Mucosa of rectum (tissue), 2 donors: ENCODE data around the gene TMEM63C.

Experiments used
- H3K27ac ChIP-seq, 2 donors: one replicate each; pipeline ENCODE4 v1.7.0; 2013; ENCODE audit warnings: inconsistent platforms in 2 of 2, low read depth in 2 of 2, low read length in 2 of 2
- H3K27me3 ChIP-seq, 2 donors: one replicate each; pipeline ENCODE4 v1.7.0; 2013; ENCODE audit warnings: low read length in 2 of 2; ENCODE audit not compliant: control insufficient read depth in 2 of 2, insufficient read depth in 2 of 2
- H3K36me3 ChIP-seq, 2 donors: one replicate each; pipeline ENCODE4 v1.7.0; 2013; ENCODE audit warnings: low read length in 2 of 2; ENCODE audit not compliant: control insufficient read depth in 2 of 2, insufficient read depth in 2 of 2
- H3K4me1 ChIP-seq, 2 donors: one replicate each; pipeline ENCODE4 v1.7.0; 2013; ENCODE audit warnings: low read length in 2 of 2, mild to moderate bottlenecking in 1 of 2; ENCODE audit not compliant: control insufficient read depth in 2 of 2, insufficient read depth in 2 of 2
- H3K4me3 ChIP-seq, 2 donors: one replicate each; pipeline ENCODE4 v1.7.0; 2013; ENCODE audit warnings: low read length in 2 of 2
- H3K9ac ChIP-seq, 2 donors: one replicate each; pipeline ENCODE4 v1.7.0; 2013; ENCODE audit warnings: low read length in 2 of 2, low read depth in 1 of 2, mild to moderate bottlenecking in 1 of 2
- H3K9me3 ChIP-seq, 2 donors: one replicate each; pipeline ENCODE4 v1.7.0; 2013; ENCODE audit warnings: low read length in 2 of 2; ENCODE audit not compliant: control insufficient read depth in 2 of 2
- donor health status: healthy.
- donor health status: Normal muscosa, but diverticular disease.

TMEM63C gene

GRCh38 chr14:77143071-77143470 lies 38.5 kb upstream of the TMEM63C start:
- Histone ChIP-seq H3K9ac (no peak overlapping the region), H3K27me3 (peaks cover 43 to 67% of the 10 kb centered on the region in 2 donors), H3K4me1 (no peaks in the 10 kb centered on the region), H3K36me3 (no peaks in the 10 kb centered on the region), H3K27ac (no peak overlapping the region), H3K9me3 (no peaks in the 10 kb centered on the region), H3K4me3 (no peak overlapping the region)

DNA sequence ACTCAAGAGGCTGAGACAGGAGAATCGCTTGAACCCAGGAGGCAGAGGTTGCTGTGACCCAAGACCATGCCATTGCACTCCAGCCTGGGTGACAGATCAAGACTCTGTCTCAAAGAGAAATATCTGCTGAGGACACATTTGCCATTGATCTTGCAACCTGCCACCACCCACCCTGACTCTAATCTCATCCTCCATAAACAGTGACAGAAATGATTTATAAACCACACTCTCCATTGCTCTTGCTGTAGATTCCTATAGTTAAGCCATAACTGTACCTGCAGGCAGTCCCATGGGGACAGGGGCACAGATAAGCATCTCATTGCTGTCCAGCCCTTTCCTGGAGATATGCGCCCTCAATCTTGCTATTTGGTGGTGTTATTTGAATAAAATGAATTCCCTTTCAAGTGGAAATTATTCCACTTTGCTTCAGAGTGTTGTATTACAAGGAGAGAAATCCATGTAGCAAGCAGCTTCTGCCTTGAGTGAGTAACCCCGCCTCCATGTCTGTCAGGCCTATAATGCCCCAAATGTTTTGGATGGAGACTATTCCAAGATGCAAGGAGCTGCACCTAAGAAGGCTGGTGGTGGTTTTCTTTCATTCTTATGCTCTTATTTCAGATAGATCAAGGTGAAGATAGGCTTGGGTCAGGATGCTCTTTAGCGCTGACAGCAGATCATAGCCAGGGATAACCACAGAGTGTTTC lies 37.0 kb upstream of the TMEM63C start:
- H3K36me3 ChIP-seq, result no peaks in the 10 kb centered on the region
- no peak overlapping the region for H3K27ac ChIP-seq
- no peaks in the 10 kb centered on the region for H3K4me1 ChIP-seq
- H3K4me3 ChIP-seq, result no peak overlapping the region
- no peak overlapping the region for H3K9ac ChIP-seq
- peaks cover 37 to 54% of the 10 kb centered on the region in 2 donors for H3K27me3 ChIP-seq
- H3K9me3 ChIP-seq, result peaks cover 0 to 2% of the 10 kb centered on the region in 2 donors

GRCh38 chr14:77145975-77146740 lies 35.4 kb upstream of the TMEM63C start:
- H3K9ac ChIP-seq, result no peak overlapping the region
- H3K36me3 ChIP-seq, result no peaks in the 10 kb centered on the region
- no peaks in the 10 kb centered on the region for H3K4me1 ChIP-seq
- H3K27ac ChIP-seq, result no peak overlapping the region
- peaks cover 0 to 2% of the 10 kb centered on the region in 2 donors for H3K9me3 ChIP-seq
- no peak overlapping the region for H3K4me3 ChIP-seq
- peaks cover 27 to 41% of the 10 kb centered on the region in 2 donors for H3K27me3 ChIP-seq

- no peak overlapping the region for H3K4me3 ChIP-seq
- no peak overlapping the region for H3K9ac ChIP-seq
- H3K36me3 ChIP-seq, result no peaks in the 10 kb centered on the region
- peaks cover 11 to 20% of the 10 kb centered on the region in 2 donors for H3K27me3 ChIP-seq
- no peak overlapping the region for H3K27ac ChIP-seq
- no peaks in the 10 kb centered on the region for H3K4me1 ChIP-seq
- peaks cover 0 to 2% of the 10 kb centered on the region in 2 donors for H3K9me3 ChIP-seq
These were observed 32.9 kb upstream of the TMEM63C start for GRCh38 chr14:77148510-77149231.

GRCh38 chr14:77151245-77151644 lies 30.4 kb upstream of the TMEM63C start:
- no peaks in the 10 kb centered on the region for H3K36me3 ChIP-seq
- no peak overlapping the region for H3K27ac ChIP-seq
- no peak overlapping the region for H3K4me3 ChIP-seq
- peaks cover 0 to 2% of the 10 kb centered on the region in 2 donors for H3K9me3 ChIP-seq
- H3K4me1 ChIP-seq, result no peaks in the 10 kb centered on the region
- H3K9ac ChIP-seq, result no peak overlapping the region
- peaks cover 6 to 14% of the 10 kb centered on the region in 2 donors for H3K27me3 ChIP-seq

DNA sequence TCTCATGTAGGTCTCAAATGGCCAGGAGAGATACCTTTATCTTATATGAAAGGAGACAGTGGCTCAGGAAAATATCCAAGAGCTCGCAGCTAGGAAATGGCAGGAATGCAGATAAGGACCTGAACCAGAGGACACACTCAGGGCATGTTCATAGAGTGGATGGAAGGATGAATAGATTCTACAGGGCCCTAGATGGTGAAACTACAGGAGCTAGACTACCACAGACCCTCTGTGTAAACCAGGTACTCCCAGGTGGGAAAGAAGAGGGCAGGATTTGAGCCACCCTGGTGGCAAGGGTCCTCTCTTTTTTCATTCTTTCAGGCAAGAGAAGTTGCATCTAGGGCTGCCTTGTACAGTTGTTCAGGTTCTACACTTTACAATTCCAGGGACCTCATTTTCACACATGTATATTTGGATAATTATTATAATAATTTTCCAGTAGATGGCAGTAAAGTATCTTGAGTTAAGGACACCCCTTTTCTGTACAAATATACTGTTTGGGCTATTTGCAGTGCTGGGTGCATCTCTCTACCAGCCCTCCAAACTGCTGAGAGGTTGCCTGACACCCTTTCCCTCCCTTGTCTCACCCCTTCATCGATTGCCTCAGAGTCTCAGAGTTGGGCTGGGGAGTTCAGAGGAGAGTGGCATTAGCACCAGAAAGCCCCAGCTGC lies 29.5 kb upstream of the TMEM63C start:
- peaks cover 0 to 2% of the 10 kb centered on the region in 2 donors for H3K9me3 ChIP-seq
- no peaks in the 10 kb centered on the region for H3K4me1 ChIP-seq
- peaks cover 3 to 6% of the 10 kb centered on the region in 2 donors for H3K27me3 ChIP-seq
- no peak overlapping the region for H3K9ac ChIP-seq
- H3K4me3 ChIP-seq, result no peak overlapping the region
- H3K36me3 ChIP-seq, result no peaks in the 10 kb centered on the region
- H3K27ac ChIP-seq, result no peak overlapping the region

DNA sequence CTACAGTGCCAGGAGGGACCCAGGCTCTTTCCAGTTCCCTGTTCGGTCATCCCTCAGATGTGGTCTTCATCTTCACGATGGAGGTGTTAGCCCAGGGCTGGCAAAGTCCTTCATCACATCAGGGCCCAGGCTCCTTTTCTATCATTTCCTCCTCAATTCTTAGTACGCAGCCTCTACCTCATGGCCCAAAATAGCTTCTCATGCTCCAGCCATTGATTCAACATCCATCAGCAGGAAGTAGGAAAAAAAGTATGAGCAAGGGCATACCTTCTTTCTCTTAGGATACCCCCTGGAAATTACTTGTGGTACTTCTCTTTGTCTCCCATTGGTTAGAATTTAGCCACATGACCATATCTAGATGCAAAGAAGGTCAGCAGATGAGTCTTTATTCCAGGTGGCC lies 27.8 kb upstream of the TMEM63C start:
- Histone ChIP-seq H3K4me3 (no peak overlapping the region), H3K27ac (no peak overlapping the region), H3K27me3 (peaks cover 8 to 12% of the 10 kb centered on the region in 2 donors), H3K4me1 (no peaks in the 10 kb centered on the region), H3K9ac (no peak overlapping the region), H3K36me3 (no peaks in the 10 kb centered on the region), H3K9me3 (peaks cover 0 to 1% of the 10 kb centered on the region in 2 donors)

DNA sequence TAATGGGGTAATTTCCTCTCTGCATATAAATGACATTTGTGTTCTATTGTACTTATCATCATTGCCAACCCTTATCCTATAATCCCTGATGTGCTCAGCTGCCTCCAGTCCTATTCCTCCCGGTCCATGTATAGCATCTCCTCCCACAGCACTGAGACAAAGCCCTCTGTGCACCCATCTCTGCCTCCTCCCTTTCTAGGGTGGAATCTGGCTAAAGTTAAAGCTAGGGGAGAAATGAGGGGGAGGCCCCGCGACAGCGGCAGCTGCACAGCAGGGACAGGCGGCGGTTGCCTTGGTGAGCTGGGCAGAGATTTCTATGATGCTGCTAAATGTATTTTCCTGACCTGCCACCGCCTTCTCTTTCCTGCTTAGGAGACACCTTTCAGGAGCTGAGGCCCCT lies 27.2 kb upstream of the TMEM63C start:
- H3K36me3 ChIP-seq, result no peaks in the 10 kb centered on the region
- no peaks in the 10 kb centered on the region for H3K4me1 ChIP-seq
- H3K4me3 ChIP-seq, result no peak overlapping the region
- peaks cover 11 to 12% of the 10 kb centered on the region in 2 donors for H3K27me3 ChIP-seq
- H3K9ac ChIP-seq, result no peak overlapping the region
- H3K27ac ChIP-seq, result no peak overlapping the region
- no peaks in the 10 kb centered on the region for H3K9me3 ChIP-seq

DNA sequence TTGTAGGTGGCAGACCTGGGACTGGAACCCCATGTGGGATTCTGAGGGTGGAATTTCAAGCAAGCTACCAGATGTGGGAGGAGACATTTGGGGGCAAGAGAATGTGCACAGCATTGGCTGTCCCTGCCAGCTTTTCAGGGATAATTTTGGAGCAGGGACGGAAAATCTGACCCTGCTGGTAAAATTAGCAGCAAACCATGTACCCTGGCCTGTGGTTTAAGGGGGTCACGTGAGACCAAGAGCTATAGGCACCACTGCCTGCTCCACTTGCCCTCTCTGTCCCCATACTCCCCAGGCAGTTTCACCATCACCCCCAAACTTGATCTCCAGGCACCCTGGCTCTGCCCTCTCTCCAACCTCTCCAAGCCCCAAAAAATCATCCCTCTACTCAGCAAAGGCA lies 26.5 kb upstream of the TMEM63C start:
- Histone ChIP-seq H3K27ac (no peak overlapping the region), H3K9me3 (no peaks in the 10 kb centered on the region), H3K9ac (no peak overlapping the region), H3K4me3 (no peak overlapping the region), H3K27me3 (peaks cover 11 to 12% of the 10 kb centered on the region in 2 donors), H3K36me3 (no peaks in the 10 kb centered on the region), H3K4me1 (no peaks in the 10 kb centered on the region)
